ENCODE results near the gene PCBP3.
"Not testable (repeated sequence)": the region's sequence is repeated elsewhere in the genome, so short reads cannot be mapped to it uniquely, and the experiment has no call there.

The PCBP3 gene

DNA sequence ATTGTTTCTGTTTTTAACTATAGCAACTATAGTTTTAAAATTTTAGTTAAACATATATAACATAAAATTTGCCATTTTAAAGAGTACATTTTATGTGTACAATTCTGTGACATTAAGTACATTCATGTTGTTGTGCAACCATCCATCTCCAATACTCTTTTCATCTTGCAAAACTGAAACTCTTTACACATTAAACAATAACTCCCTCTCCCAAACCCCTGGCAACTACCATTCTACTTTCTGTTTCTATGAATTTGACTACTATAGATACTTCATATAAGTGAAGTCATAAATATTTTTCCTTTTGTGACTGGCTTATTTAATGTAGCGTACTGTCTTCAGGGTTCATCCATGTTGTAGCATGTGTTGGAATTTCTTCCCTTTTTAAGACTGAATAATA, 25.9 kb downstream of the PCBP3 start:
- in situ Hi-C loops (cut with HindIII; ENCODE audit: low sequenced_read_pairs): loop anchor here (5.0 kb wide), 1 partner anchor 48 kb away; no protein-coding TSS in a partner anchor
- H3K4me3 ChIP-seq (ENCODE audit: low read depth, low read length): no peak overlapping the region
- TF ChIP-seq CTCF (IDR thresholded peaks at IDR 0.05; ENCODE audit: low read depth, low read length, missing control alignments): no peak
- no peak for DNase-seq (ENCODE audit: low read depth)

GRCh38 chr21:45670731-45671130, 27.2 kb downstream of the PCBP3 start:
- in situ Hi-C loops (cut with HindIII; ENCODE audit: low sequenced_read_pairs): no loop called here
- TF ChIP-seq CTCF (IDR thresholded peaks at IDR 0.05; ENCODE audit: low read depth, low read length, missing control alignments): no peak
- no peak for DNase-seq (ENCODE audit: low read depth)
- no peak overlapping the region for H3K4me3 ChIP-seq (ENCODE audit: low read depth, low read length)

- H3K4me3 ChIP-seq (ENCODE audit: low read depth, low read length); in situ Hi-C loops (cut with HindIII; ENCODE audit: low sequenced_read_pairs); DNase-seq (ENCODE audit: low read depth): not testable (repeated sequence)
Measured at GRCh38 chr21:45678790-45679189, 35.3 kb downstream of the PCBP3 start.

GRCh38 chr21:45680215-45680614, 36.7 kb downstream of the PCBP3 start:
- no peak for TF ChIP-seq CTCF (IDR thresholded peaks at IDR 0.05; ENCODE audit: low read depth, low read length, missing control alignments)
- H3K4me3 ChIP-seq (ENCODE audit: low read depth, low read length): no peak overlapping the region
- in situ Hi-C loops (cut with HindIII; ENCODE audit: low sequenced_read_pairs): no loop called here
- DNase-seq (ENCODE audit: low read depth): no peak

DNA sequence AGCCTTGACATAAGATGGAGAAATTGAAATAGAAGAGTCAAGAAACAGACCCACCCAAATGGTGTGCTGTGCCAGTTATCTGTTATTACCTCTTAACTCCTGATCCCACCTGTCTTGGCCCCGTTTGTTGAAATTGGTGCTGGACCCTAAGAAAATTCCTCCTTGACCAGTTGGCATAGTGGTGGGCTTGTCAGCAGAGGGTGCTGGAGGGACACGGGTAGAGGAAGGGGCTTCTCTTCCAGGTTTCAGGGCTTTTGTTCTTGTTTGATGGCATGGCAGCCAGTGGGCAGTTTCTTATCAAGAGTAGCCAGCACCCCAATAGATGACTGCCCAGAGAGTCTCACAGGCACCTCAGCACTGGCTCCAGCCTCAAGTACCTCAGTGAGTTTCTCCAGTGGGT, 51.6 kb downstream of the PCBP3 start:
- in situ Hi-C loops (cut with HindIII; ENCODE audit: low sequenced_read_pairs): no loop called here

GRCh38 chr21:45698493-45699184, 55.1 kb downstream of the PCBP3 start:
- peak; percentile 95 for DNase-seq (ENCODE audit: low read depth)
- no peak for TF ChIP-seq CTCF (IDR thresholded peaks at IDR 0.05; ENCODE audit: low read depth, low read length, missing control alignments)
- no peak overlapping the region for H3K4me3 ChIP-seq (ENCODE audit: low read depth, low read length)
- in situ Hi-C loops (cut with HindIII; ENCODE audit: low sequenced_read_pairs): no loop called here

More for the DNA sequence above, 51.6 kb downstream of the PCBP3 start:
- TF ChIP-seq CTCF (IDR thresholded peaks at IDR 0.05; ENCODE audit: low read depth, low read length, missing control alignments): peak; percentile 16
- no peak for DNase-seq (ENCODE audit: low read depth)
- no peak overlapping the region for H3K4me3 ChIP-seq (ENCODE audit: low read depth, low read length)

GRCh38 chr21:45699251-45699942, 55.9 kb downstream of the PCBP3 start:
- TF ChIP-seq CTCF (IDR thresholded peaks at IDR 0.05; ENCODE audit: low read depth, low read length, missing control alignments): no peak
- DNase-seq (ENCODE audit: low read depth): no peak

More at GRCh38 chr21:45699251-45699942, 55.9 kb downstream of the PCBP3 start:
- H3K4me3 ChIP-seq (ENCODE audit: low read depth, low read length): no peak overlapping the region
- in situ Hi-C loops (cut with HindIII; ENCODE audit: low sequenced_read_pairs): no loop called here

Measured in astrocyte of the cerebellum (primary cell).